Body of pancreas (tissue), 4 donors: ENCODE data around the gene IFNK.

Experiments used
- POLR2A ChIP-seq, 3 donors: fragments of 450-650 bp; IDR thresholded peaks; one replicate each; pipeline ENCODE4 v1.6.1; 2016; ENCODE audit warnings: antibody characterized with exemption in 3 of 3, mild to moderate bottlenecking in 2 of 3
- TF ChIP-seq, protein P1 (sequence below), 7 experiments: fragments of 450-650 bp in 4 of 7; fragments of 200-600 bp in 3 of 7; sonication (generic) in 3 of 7; IDR thresholded peaks; one replicate each; pipeline ENCODE4 v1.5.1; 2016 to 2019; ENCODE audit warnings: antibody characterized with exemption in 7 of 7

- TF ChIP-seq, protein P1, sequence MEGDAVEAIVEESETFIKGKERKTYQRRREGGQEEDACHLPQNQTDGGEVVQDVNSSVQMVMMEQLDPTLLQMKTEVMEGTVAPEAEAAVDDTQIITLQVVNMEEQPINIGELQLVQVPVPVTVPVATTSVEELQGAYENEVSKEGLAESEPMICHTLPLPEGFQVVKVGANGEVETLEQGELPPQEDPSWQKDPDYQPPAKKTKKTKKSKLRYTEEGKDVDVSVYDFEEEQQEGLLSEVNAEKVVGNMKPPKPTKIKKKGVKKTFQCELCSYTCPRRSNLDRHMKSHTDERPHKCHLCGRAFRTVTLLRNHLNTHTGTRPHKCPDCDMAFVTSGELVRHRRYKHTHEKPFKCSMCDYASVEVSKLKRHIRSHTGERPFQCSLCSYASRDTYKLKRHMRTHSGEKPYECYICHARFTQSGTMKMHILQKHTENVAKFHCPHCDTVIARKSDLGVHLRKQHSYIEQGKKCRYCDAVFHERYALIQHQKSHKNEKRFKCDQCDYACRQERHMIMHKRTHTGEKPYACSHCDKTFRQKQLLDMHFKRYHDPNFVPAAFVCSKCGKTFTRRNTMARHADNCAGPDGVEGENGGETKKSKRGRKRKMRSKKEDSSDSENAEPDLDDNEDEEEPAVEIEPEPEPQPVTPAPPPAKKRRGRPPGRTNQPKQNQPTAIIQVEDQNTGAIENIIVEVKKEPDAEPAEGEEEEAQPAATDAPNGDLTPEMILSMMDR (IDR thresholded peaks at IDR 0.05): no peak
- TF ChIP-seq POLR2A (IDR thresholded peaks at IDR 0.05): no peak
These were observed 34.8 kb upstream of the IFNK start for GRCh38 chr9:27489087-27489876.
